ENCODE results near the gene ANXA10. TPM values are rescaled to one million over a fixed set of nuclear protein-coding genes. Genes with fewer than 3 reads are reported as not detected.

The ANXA10 gene
- total and polyA plus RNA-seq, 8 donors: 49.6 to 721 (median 251) TPM; not detected in 1

- no peak overlapping the region for H3K4me3 ChIP-seq
- H3K36me3 ChIP-seq: peaks cover 0 to 45% (median 19%) of the 10 kb centered on the region in 4 donors
- TF ChIP-seq POLR2AphosphoS5 (IDR thresholded peaks at IDR 0.05): no peak
- TF ChIP-seq, protein P1, sequence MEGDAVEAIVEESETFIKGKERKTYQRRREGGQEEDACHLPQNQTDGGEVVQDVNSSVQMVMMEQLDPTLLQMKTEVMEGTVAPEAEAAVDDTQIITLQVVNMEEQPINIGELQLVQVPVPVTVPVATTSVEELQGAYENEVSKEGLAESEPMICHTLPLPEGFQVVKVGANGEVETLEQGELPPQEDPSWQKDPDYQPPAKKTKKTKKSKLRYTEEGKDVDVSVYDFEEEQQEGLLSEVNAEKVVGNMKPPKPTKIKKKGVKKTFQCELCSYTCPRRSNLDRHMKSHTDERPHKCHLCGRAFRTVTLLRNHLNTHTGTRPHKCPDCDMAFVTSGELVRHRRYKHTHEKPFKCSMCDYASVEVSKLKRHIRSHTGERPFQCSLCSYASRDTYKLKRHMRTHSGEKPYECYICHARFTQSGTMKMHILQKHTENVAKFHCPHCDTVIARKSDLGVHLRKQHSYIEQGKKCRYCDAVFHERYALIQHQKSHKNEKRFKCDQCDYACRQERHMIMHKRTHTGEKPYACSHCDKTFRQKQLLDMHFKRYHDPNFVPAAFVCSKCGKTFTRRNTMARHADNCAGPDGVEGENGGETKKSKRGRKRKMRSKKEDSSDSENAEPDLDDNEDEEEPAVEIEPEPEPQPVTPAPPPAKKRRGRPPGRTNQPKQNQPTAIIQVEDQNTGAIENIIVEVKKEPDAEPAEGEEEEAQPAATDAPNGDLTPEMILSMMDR (IDR thresholded peaks at IDR 0.05): no peak
- no peak for TF ChIP-seq EP300 (IDR thresholded peaks at IDR 0.05)
- no peak for TF ChIP-seq POLR2A (IDR thresholded peaks at IDR 0.05)
- no peaks in the 10 kb centered on the region for H3K27me3 ChIP-seq
- 43 to 61% (median 49%) methylated on average over 3 of the region's 3 CpGs for WGBS, 5 donors
- H3K9me3 ChIP-seq: no peaks in the 10 kb centered on the region
- no peak for DNase-seq
- peak overlapping the region in 2 of 5 donors; percentile 7 to 53 for H3K27ac ChIP-seq
- peaks cover 0 to 1% (median 0%) of the 10 kb centered on the region in 4 donors for H3K4me1 ChIP-seq
- intact Hi-C loops (cut with DNase I; ENCODE audit: low total_unique reads): no loop called here
These were observed 45.8 kb downstream of the ANXA10 start for GRCh38 chr4:168138143-168138542.

DNA sequence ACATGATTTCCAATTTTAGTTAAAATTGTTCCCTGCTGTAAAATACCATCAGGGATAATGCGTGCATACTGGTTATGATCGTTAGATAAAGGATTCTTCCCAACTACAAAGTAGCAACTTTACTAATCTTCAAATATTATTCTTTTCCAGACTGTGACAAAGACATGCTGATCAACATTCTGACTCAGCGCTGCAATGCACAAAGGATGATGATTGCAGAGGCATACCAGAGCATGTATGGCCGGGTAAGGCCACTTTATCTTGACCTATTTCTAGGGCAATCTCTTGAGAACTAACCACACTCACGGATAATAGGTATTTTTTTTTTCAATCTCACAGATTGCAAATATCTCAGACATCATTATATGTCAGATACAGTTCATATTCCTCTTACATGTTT lies 47.0 kb downstream of the ANXA10 start:
- 55 to 72% (median 59%) methylated on average over 5 of the region's 5 CpGs for WGBS, 5 donors
- intact Hi-C loops (cut with DNase I; ENCODE audit: low total_unique reads): no loop called here
- DNase-seq: no peak
- no peak overlapping the region for H3K27ac ChIP-seq
- H3K36me3 ChIP-seq: peaks cover 0 to 57% (median 25%) of the 10 kb centered on the region in 4 donors
- H3K9me3 ChIP-seq: no peaks in the 10 kb centered on the region
- H3K4me3 ChIP-seq: no peak overlapping the region
- H3K4me1 ChIP-seq: no peaks in the 10 kb centered on the region
- H3K27me3 ChIP-seq: no peaks in the 10 kb centered on the region
- TF ChIP-seq EP300 (IDR thresholded peaks at IDR 0.05) (no peak), POLR2AphosphoS5 (IDR thresholded peaks at IDR 0.05) (no peak), POLR2A (IDR thresholded peaks at IDR 0.05) (no peak)
- TF ChIP-seq, protein P1 (IDR thresholded peaks at IDR 0.05): no peak

GRCh38 chr4:168141733-168142132 lies 49.4 kb downstream of the ANXA10 start:
- intact Hi-C loops (cut with DNase I; ENCODE audit: low total_unique reads): no loop called here
- H3K27me3 ChIP-seq: no peaks in the 10 kb centered on the region
- H3K4me1 ChIP-seq: no peaks in the 10 kb centered on the region
- H3K9me3 ChIP-seq: no peaks in the 10 kb centered on the region
- 90 to 95% (median 93%) methylated on average over 7 of the region's 7 CpGs for WGBS, 5 donors
- TF ChIP-seq POLR2AphosphoS5 (IDR thresholded peaks at IDR 0.05) (no peak), EP300 (IDR thresholded peaks at IDR 0.05) (no peak), POLR2A (IDR thresholded peaks at IDR 0.05) (no peak)
- TF ChIP-seq, protein P1 (IDR thresholded peaks at IDR 0.05): no peak
- no peak overlapping the region for H3K27ac ChIP-seq
- no peak overlapping the region for H3K4me3 ChIP-seq
- peaks cover 0 to 64% (median 27%) of the 10 kb centered on the region in 4 donors for H3K36me3 ChIP-seq
- no peak for DNase-seq

GRCh38 chr4:168143601-168144000 lies 51.3 kb downstream of the ANXA10 start:
- intact Hi-C loops (cut with DNase I; ENCODE audit: low total_unique reads): no loop called here
- H3K4me3 ChIP-seq: no peak overlapping the region
- TF ChIP-seq POLR2AphosphoS5 (IDR thresholded peaks at IDR 0.05) (no peak), EP300 (IDR thresholded peaks at IDR 0.05) (no peak), POLR2A (IDR thresholded peaks at IDR 0.05) (no peak)
- TF ChIP-seq, protein P1 (IDR thresholded peaks at IDR 0.05): no peak
- H3K27me3 ChIP-seq: no peaks in the 10 kb centered on the region
- 75 to 93% (median 87%) methylated on average over 2 of the region's 2 CpGs for WGBS, 5 donors
- no peak overlapping the region for H3K27ac ChIP-seq
- peaks cover 0 to 64% (median 28%) of the 10 kb centered on the region in 4 donors for H3K36me3 ChIP-seq
- no peaks in the 10 kb centered on the region for H3K4me1 ChIP-seq
- no peak for DNase-seq
- no peaks in the 10 kb centered on the region for H3K9me3 ChIP-seq
